GM21515 (cell line): Measurements from ENCODE around the gene TPGS1.
A peak's percentile ranks its signal among the peaks of the same experiment; 100 is the strongest.
"Not testable (repeated sequence)": the region's sequence is repeated elsewhere in the genome, so short reads cannot be mapped to it uniquely, and the experiment has no call there.

Experiments used
- ATAC-seq: cut with Tn5 transposase; IDR thresholded peaks from one replicate; pipeline ENCODE4 v1.9.1; 2021; ENCODE audit not compliant: unreplicated experiment

Gene TPGS1

GRCh38 chr19:475360-475759, 31.9 kb upstream of the TPGS1 start:
- no peak for ATAC-seq

DNA sequence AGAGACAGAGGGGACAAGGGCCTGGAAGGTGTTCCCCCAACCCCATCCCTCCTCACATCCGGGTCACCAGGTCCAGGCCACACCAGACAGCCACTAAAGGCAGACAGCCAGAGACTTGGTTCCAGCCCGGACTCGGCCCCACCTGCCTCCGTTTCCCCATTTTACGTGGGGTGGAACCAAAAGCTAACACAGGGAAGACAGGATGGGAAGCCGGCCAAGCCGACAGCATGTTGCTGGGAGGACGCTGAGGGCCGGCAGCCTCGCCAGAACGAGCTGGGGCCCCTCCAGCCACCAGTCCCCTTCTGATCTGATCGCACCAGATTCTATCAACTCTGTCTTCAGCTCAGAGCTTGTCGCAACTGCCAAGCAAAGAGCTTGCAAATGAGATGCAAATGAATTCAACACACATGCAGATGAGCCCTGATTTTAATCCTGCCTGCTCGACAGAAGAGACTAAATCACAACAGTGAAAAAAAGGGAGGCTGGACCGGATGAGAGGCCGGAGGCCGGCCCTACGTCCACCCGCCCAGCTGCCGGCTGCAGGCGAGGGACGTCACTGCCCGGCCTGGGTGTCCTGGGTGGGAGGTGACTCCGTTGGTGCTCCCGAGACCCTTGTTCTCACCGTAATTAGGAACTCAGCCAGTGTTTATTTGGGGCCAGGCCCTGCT, 28.9 kb upstream of the TPGS1 start:
- ATAC-seq: no peak

GRCh38 chr19:478976-479375, 28.3 kb upstream of the TPGS1 start:
- ATAC-seq: no peak

DNA sequence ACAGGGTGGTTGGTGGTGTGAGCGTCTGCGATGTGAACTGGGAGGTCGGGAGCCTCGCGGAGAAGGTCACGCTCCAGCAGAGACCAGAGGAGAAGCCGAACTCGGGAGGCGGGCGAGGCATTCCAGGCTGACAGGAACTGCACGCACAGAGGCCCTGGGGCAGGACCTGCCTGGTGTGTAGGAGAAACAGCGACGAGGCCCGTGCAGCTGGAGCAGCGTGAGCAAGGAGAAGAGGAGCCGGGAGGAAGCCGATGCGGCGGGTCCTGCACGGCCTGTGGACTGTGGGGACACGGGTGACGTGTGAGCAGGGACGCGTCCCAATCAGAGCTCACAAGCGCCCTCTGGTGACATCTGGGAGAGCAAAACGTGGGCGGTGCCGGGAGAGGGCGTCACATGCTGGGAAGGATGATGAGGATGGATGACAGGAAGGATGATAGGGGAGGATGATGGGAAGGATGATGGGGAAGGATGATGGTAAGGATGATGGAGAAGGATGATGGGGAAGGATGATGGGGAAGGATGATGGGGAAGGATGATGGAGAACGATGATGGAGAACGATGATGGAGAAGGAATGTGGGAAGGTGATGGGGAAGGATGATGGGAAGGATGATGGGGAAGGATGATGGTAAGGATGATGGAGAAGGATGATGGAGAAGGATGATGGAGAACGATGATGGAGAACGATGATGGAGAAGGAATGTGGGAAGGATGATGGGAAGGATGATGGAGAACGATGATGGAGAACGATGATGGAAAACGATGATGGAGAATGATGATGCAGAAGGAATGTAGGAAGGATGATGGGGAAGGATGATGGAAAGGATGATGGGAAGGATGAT, 27.1 kb upstream of the TPGS1 start:
- no peak for ATAC-seq

DNA sequence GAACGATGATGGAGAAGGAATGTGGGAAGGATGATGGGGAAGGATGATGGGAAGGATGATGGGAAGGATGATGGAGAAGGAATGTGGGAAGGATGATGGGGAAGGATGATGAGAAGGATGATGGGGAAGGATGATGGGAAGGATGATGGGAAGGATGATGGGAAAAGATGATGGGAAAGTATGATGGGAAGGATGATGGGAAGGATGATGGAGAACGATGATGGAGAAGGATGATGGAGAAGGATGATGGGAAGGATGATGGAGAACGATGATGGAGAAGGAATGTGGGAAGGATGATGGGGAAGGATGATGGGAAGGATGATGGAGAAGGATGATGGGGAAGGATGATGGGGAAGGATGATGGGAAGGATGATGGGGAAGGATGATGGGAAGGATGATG, 26.2 kb upstream of the TPGS1 start:
- ATAC-seq: not testable (repeated sequence)

- ATAC-seq: no peak
These were observed 24.9 kb upstream of the TPGS1 start for GRCh38 chr19:482186-483041.

GRCh38 chr19:483332-484072, 23.8 kb upstream of the TPGS1 start:
- ATAC-seq: no peak

GRCh38 chr19:484494-484893, 22.8 kb upstream of the TPGS1 start:
- no peak for ATAC-seq

DNA sequence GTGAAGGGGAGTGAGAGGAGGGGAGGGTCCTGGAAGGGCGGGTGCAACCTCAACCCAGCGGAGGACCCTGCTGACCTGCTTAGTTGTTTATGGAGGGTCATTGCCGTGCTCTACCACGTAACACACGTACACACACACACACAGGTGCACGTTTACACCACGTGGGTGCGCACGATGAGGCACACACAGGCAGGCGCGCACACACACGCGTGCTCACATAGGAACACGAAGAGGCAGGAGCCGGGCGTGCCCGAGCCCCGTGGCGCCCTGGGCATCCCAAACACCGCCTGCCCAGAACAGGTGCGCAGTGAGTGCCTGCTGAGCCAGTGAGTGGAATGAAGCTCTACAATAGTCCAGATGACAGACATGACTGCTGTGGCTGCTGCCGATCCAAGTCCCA, 22.2 kb upstream of the TPGS1 start:
- ATAC-seq: no peak

DNA sequence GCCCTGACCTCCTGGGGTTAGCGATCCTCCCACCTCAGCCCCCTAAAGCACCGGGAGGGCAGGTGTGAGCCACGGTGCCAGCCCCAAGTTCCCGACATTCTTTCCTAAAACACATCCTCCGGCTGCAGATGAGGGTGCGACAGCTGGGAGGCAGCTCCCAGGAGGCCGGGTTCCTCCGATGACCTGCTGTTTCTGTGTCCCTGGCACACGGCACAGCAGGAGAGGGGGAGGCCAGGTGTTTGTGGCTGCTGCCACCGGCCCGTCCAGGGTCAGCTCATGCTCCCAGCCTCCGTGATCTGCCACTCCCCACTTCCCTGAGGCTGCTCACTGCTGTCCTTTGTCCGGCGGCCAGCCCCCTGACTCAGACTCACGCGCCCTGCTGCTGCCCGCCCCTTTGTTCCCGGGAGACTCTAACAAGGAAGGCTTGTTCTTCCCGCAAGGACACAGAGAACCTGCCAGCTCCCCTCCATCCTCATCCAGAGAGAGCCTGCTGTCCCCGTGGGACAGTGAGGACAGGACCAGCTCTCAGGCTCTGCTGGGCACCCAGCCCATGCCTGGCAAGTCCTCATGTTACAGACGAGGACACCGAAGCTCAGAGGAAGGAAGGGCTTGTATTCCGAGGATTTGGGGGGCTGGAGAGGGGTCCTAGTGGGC, 21.6 kb upstream of the TPGS1 start:
- ATAC-seq: no peak

GRCh38 chr19:488505-489417, 18.5 kb upstream of the TPGS1 start:
- peak; percentile 77 for ATAC-seq

DNA sequence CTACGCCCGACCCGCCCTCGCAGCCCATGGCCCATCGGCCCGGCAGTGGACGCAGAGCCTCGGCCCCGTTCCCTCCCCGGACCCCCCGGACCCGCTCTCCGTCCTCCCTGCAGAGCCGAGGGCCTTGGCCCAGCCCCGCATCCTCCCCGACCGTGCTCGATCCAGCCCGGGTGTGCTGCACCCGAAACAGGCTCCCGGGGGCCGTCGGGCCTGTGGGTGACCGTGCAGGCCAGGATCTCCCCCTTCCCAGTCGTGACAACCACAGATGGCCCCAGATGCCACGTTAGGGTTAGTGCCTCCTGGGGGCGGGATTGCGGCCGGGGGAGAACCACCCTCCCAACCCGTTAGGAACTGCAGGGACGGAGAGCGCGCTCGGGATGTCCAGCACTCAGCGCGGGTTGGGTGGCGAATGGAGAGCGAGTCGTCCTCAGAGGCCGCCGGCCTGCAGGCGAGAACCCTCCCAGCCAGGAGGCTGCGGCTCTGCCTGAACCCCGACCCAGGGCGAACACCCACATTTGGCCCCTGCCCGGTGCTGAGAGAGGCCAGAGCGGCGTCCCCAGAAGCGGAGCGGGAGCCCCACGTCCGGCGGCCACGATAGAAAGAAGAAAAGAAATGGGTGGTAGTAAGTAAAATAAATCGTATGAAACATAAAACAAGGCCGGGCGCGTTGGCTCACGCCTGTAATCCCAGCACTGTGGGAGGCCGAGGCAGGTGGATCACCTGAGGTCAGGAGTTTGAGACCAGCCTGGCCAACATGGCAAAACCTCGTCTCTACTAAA, 17.7 kb upstream of the TPGS1 start:
- ATAC-seq: peak; percentile 6

DNA sequence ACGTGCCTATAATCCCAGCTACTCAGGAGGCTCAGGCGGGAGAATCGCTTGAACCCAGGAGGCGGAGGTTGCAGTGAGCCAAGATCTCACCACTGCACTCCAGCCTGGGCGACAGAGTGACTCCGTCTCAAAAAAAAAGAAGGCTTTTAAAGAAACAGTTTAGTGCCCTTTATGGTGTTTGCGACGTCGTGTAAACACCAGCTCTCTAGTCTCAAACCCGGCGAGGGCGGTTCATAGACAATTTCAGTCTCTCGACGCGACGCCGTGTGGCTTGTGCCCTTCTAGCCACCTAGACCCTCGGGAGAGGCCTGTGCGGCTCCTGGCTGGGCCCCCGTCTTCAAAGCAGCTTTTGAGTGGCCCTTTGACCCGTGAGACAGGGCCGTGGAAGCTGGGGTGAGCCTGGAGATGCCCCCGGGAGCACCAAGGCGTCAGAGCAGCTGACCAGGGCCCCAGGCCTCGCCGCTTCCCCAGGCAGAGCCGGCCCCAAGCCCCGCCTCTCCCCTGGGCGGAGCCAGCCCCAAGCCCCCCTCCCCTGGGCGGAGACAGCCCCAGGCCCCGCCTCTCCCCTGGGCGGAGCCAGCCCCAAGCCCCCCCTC, 16.1 kb upstream of the TPGS1 start:
- ATAC-seq: no peak

GRCh38 chr19:492091-492531, 15.2 kb upstream of the TPGS1 start:
- ATAC-seq: no peak

GRCh38 chr19:493391-494170, 13.7 kb upstream of the TPGS1 start:
- ATAC-seq: no peak

- ATAC-seq: no peak
These were observed 12.9 kb upstream of the TPGS1 start for GRCh38 chr19:494171-495080.
